Endodermal cell (in vitro differentiated cells): ENCODE data around the gene AIG1. TPM values are rescaled to one million over a fixed set of nuclear protein-coding genes. Genes with fewer than 3 reads are reported as not detected.

Source experiments
- DNase-seq: peaks from one replicate; pipeline ENCODE4 v3.0.0-alpha.2; 2017
- H3K27ac ChIP-seq: 2 replicates; pipeline ENCODE4 v1.5.1; 2013; ENCODE audit warnings: mild to moderate bottlenecking, low read depth, low read length, moderate library complexity
- H3K27me3 ChIP-seq: 2 replicates; pipeline ENCODE4 v1.6.1; 2013; ENCODE audit warnings: mild to moderate bottlenecking, low read length, moderate library complexity; ENCODE audit not compliant: insufficient read depth, control insufficient read depth, poor library complexity, severe bottlenecking
- H3K36me3 ChIP-seq: 2 replicates; pipeline ENCODE4 v1.7.0; 2013; ENCODE audit warnings: mild to moderate bottlenecking, low read length, moderate library complexity; ENCODE audit not compliant: control insufficient read depth, insufficient read depth
- H3K4me1 ChIP-seq: one replicate; pipeline ENCODE4 v1.7.0; 2013; ENCODE audit warnings: low read length; ENCODE audit not compliant: control insufficient read depth, insufficient read depth
- H3K4me3 ChIP-seq: 2 replicates; pipeline ENCODE4 v1.5.1; 2013; ENCODE audit warnings: mild to moderate bottlenecking, low read length, moderate library complexity
- H3K9ac ChIP-seq: 2 replicates; pipeline ENCODE4 v1.6.1; 2013; ENCODE audit warnings: mild to moderate bottlenecking, low read length, moderate library complexity; ENCODE audit not compliant: poor library complexity, severe bottlenecking; ENCODE audit errors: extremely low read depth
- H3K9me3 ChIP-seq: 2 replicates; pipeline ENCODE4 v1.6.1; 2013; ENCODE audit warnings: mild to moderate bottlenecking, low read length, moderate library complexity; ENCODE audit not compliant: control insufficient read depth
- H3K27ac Mint-ChIP-seq: 2 replicates; pipeline ENCODE4 v1.8.0; 2020; ENCODE audit warnings: mixed read lengths
- H3K27me3 Mint-ChIP-seq: 2 replicates; pipeline ENCODE4 v1.8.0; 2021; ENCODE audit warnings: mild to moderate bottlenecking, mixed read lengths; ENCODE audit not compliant: insufficient read depth
- H3K36me3 Mint-ChIP-seq: 2 replicates; pipeline ENCODE4 v1.8.0; 2020; ENCODE audit warnings: low read depth, mixed read lengths
- H3K4me1 Mint-ChIP-seq: 2 replicates; pipeline ENCODE4 v1.8.0; 2020; ENCODE audit warnings: mixed read lengths
- H3K4me3 Mint-ChIP-seq: 2 replicates; pipeline ENCODE4 v1.8.0; 2020; ENCODE audit warnings: mild to moderate bottlenecking, moderate library complexity, mixed read lengths
- H3K9me3 Mint-ChIP-seq: 2 replicates; pipeline ENCODE4 v1.8.0; 2020; ENCODE audit warnings: mild to moderate bottlenecking, mixed read lengths
- WGBS, 2 experiments: methylation state at CpG; one replicate each; pipeline versions ENCODE4 v1.1.5 to v1.1.7; 2013; ENCODE audit warnings: missing lambda C conversion rate in 2 of 2, mixed read lengths in 1 of 2; ENCODE audit not compliant: insufficient coverage in 1 of 2, insufficient read length in 1 of 2; 5-methylcytosine and 5-hydroxymethylcytosine counted together
- total RNA-seq, 2 donors: library from RNA; stranded (reverse); fragmentation: NEBNext Ultra II Directional in 1 of 2; extraction: Animal tissue kit (Norgen Biotek cat#: 25700) in 1 of 2; gene quantifications; 2 replicates in 1 of 2; 3 replicates in 1 of 2; pipeline ENCODE4 v1.2.1, GENCODE V29; 2021
- TF ChIP-seq, protein P1 (sequence below): fragments of 200-600 bp; sonication (generic); conservative IDR thresholded peaks from 2 replicates; pipeline ENCODE4 v1.5.0; 2021; ENCODE audit warnings: antibody characterized with exemption, mild to moderate bottlenecking

The AIG1 gene
- total RNA-seq, 2 donors from 2014 or later: 23.0 to 25.2 TPM

DNA sequence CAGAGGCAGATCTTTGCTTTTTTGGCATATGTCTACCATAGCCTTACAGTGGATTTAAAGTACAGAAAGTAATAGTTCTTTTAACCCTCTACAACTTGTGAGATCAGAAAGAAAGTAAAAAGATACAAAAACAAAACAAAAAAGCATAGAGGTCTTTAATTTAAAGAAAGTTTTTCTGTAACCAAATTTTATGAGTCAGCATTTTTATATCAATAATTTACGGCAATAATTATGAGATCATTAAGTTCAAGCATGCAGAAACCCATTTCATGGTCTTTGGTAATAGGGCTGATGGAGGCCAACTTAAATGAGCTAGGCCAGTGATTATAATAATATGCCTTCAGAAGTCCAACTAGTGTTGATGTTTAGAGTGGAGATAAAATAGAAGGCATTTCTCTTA is 145.9 kb downstream of the AIG1 start:
- H3K36me3 ChIP-seq: no peaks in the 10 kb centered on the region
- WGBS, 2 experiments: 96% methylated on average over 1 of the region's 1 CpG; no CpG with 5 or more reads in 1 of the 2 experiments
- no peak overlapping the region for H3K9ac ChIP-seq
- Mint-ChIP-seq H3K27me3 (peaks cover 32% of the 10 kb centered on the region), H3K27ac (no peak overlapping the region), H3K4me3 (no peak overlapping the region), H3K36me3 (peaks cover 3% of the 10 kb centered on the region), H3K9me3 (peaks cover 17% of the 10 kb centered on the region), H3K4me1 (no peaks in the 10 kb centered on the region)
- no peak overlapping the region for H3K4me3 ChIP-seq
- H3K4me1 ChIP-seq: no peaks in the 10 kb centered on the region
- TF ChIP-seq, protein P1, sequence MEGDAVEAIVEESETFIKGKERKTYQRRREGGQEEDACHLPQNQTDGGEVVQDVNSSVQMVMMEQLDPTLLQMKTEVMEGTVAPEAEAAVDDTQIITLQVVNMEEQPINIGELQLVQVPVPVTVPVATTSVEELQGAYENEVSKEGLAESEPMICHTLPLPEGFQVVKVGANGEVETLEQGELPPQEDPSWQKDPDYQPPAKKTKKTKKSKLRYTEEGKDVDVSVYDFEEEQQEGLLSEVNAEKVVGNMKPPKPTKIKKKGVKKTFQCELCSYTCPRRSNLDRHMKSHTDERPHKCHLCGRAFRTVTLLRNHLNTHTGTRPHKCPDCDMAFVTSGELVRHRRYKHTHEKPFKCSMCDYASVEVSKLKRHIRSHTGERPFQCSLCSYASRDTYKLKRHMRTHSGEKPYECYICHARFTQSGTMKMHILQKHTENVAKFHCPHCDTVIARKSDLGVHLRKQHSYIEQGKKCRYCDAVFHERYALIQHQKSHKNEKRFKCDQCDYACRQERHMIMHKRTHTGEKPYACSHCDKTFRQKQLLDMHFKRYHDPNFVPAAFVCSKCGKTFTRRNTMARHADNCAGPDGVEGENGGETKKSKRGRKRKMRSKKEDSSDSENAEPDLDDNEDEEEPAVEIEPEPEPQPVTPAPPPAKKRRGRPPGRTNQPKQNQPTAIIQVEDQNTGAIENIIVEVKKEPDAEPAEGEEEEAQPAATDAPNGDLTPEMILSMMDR: no peak
- peaks cover 20% of the 10 kb centered on the region for H3K9me3 ChIP-seq
- DNase-seq: no peak
- H3K27me3 ChIP-seq: peaks cover 17% of the 10 kb centered on the region
- H3K27ac ChIP-seq: no peak overlapping the region

DNA sequence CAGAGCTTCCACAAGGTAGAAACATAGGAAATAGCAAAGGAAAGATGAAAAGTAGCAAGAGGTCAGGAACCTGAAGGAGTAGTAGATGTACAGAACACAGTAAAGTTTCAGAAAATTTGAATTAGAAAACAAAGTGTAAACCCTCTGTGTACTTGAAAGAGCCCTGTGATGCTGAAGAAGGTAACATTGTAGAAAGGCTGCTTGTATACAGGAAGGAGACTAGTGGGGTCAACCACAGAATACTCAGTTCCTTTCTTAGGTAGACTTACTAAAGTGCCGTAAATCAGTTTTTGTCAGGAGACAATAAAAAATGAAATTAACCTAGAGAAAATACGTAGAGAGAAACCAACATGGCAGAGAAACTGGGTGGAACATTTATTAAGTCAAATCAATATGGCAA is 149.7 kb downstream of the AIG1 start:
- no peaks in the 10 kb centered on the region for H3K4me1 ChIP-seq
- H3K27me3 ChIP-seq: peaks cover 39% of the 10 kb centered on the region
- no peaks in the 10 kb centered on the region for H3K4me1 Mint-ChIP-seq
- no peaks in the 10 kb centered on the region for H3K36me3 ChIP-seq
- no peak for DNase-seq
- TF ChIP-seq, protein P1: no peak
- no peak overlapping the region for H3K4me3 Mint-ChIP-seq
- 88% methylated on average over 2 of the region's 2 CpGs; no CpG with 5 or more reads in 1 of the 2 experiments for WGBS, 2 experiments
- H3K9me3 ChIP-seq: peaks cover 20% of the 10 kb centered on the region
- no peak overlapping the region for H3K4me3 ChIP-seq
- H3K27ac Mint-ChIP-seq: no peak overlapping the region
- no peak overlapping the region for H3K9ac ChIP-seq
- no peak overlapping the region for H3K27ac ChIP-seq
- H3K36me3 Mint-ChIP-seq: peaks cover 3% of the 10 kb centered on the region
- H3K27me3 Mint-ChIP-seq: peaks cover 48% of the 10 kb centered on the region
- H3K9me3 Mint-ChIP-seq: peaks cover 17% of the 10 kb centered on the region

DNA sequence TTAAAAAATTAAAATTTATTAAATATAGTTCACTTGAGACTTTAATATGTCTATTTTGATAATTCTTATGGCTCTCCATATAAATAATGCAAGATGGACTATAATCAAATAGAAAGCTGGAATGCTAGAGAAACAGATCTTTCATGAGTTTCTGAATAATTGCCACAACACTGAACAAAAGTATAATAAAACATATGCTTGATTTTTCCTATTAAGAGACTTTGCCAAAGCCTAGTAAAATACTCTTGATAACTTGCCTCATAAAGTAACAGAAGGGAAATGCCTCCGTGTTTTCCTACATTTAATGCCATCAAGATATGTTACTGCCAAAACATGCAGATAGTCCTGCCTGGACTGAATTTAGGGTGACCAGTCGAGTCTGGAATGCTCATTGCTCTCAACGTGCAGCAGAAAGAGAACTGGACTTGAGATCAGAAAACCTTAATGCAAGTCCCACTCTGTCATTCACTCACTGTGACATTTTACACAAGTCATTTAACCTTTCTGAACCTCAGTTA is 153.2 kb downstream of the AIG1 start:
- H3K27ac ChIP-seq: no peak overlapping the region
- peaks cover 21% of the 10 kb centered on the region for H3K27me3 ChIP-seq
- no peak overlapping the region for H3K9ac ChIP-seq
- H3K9me3 Mint-ChIP-seq: peaks cover 17% of the 10 kb centered on the region
- peaks cover 19% of the 10 kb centered on the region for H3K9me3 ChIP-seq
- H3K4me3 Mint-ChIP-seq: no peak overlapping the region
- H3K4me3 ChIP-seq: no peak overlapping the region
- H3K27me3 Mint-ChIP-seq: peaks cover 27% of the 10 kb centered on the region
- peaks cover 3% of the 10 kb centered on the region for H3K36me3 Mint-ChIP-seq
- H3K4me1 ChIP-seq: no peaks in the 10 kb centered on the region
- no peaks in the 10 kb centered on the region for H3K36me3 ChIP-seq
- H3K4me1 Mint-ChIP-seq: no peaks in the 10 kb centered on the region
- TF ChIP-seq, protein P1: no peak
- 87 to 94% methylated on average over 3 of the region's 3 CpGs for WGBS, 2 experiments
- H3K27ac Mint-ChIP-seq: no peak overlapping the region
- no peak for DNase-seq
